HK-2 (cell line): ENCODE results near the gene LRRC56.
A peak's percentile ranks its signal among the peaks of the same experiment; 100 is the strongest.

ENCODE experiments used
- DNase-seq: peaks from one replicate; pipeline ENCODE4 v3.0.0-alpha.2; 2018; ENCODE audit not compliant: unreplicated experiment

Gene LRRC56

GRCh38 chr11:521177-521688 is 16.1 kb upstream of the LRRC56 start:
- DNase-seq = no peak

- no peak for DNase-seq
These were observed 11.1 kb upstream of the LRRC56 start for GRCh38 chr11:526192-526591.

GRCh38 chr11:528166-528814 is 9.0 kb upstream of the LRRC56 start:
- no peak for DNase-seq

GRCh38 chr11:528815-529727 is 8.3 kb upstream of the LRRC56 start:
- DNase-seq = no peak

- DNase-seq = no peak
These were observed 7.5 kb upstream of the LRRC56 start for GRCh38 chr11:529728-530411.

GRCh38 chr11:530960-531831 is 6.1 kb upstream of the LRRC56 start:
- no peak for DNase-seq

- DNase-seq = no peak
These were observed 5.3 kb upstream of the LRRC56 start for GRCh38 chr11:531919-532526.

- DNase-seq = no peak
These were observed 4.8 kb upstream of the LRRC56 start for GRCh38 chr11:532527-532985.

- no peak for DNase-seq
These were observed 4.2 kb upstream of the LRRC56 start for GRCh38 chr11:532986-533585.

- no peak for DNase-seq
These were observed 3.5 kb upstream of the LRRC56 start for GRCh38 chr11:533586-534395.

GRCh38 chr11:534396-535209 is 2.7 kb upstream of the LRRC56 start:
- DNase-seq = no peak

- DNase-seq = no peak
These were observed 2.2 kb upstream of the LRRC56 start for GRCh38 chr11:535210-535518.

- DNase-seq = peak; percentile 92
These were observed 1.5 kb upstream of the LRRC56 start, which contains the start of gene HRAS for GRCh38 chr11:535519-536454. TSS of gene HRAS (minus strand) at chr11:535576.

- DNase-seq = no peak
These were observed 499 bp downstream of the LRRC56 start for GRCh38 chr11:537622-538430.

GRCh38 chr11:538431-539051 is 1.2 kb downstream of the LRRC56 start:
- no peak for DNase-seq

- DNase-seq = no peak
These were observed 2.7 kb downstream of the LRRC56 start for GRCh38 chr11:539971-540481.
